ENCODE results near the gene ISM1. TPM values are rescaled to one million over a fixed set of nuclear protein-coding genes. Genes with fewer than 3 reads are reported as not detected.

ISM1 gene
- total RNA-seq, 4 donors from 2014 or later: 2.3 to 17.5 (median 4.4) TPM

DNA sequence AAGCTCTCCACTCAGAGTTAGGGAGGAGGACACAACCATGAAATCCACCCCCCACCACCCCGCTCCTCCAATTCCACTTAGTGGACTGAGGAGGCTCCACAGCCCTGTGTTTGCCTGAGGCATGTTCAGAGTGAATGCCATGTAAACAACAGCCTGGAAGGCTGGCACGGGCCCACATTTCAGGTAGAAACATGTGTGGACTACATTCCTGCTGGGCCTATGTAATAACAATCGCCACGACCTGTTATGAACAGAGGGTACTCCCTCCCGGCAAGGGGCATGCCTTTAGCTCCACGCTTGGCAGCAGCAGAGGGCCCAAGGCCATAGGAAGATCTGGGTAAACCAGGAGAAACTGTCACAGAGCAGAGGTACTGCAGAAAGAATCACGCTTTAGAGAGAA is 65.5 kb downstream of the ISM1 start:
- no peak overlapping the region for H3K4me3 ChIP-seq
- no peak for DNase-seq
- H3K36me3 ChIP-seq: no peaks in the 10 kb centered on the region
- H3K27ac ChIP-seq: peak overlapping the region in 3 of 4 donors; percentile 23 to 63 (median 57)
- TF ChIP-seq POLR2A (IDR thresholded peaks at IDR 0.05) (no peak), CTCF (IDR thresholded peaks at IDR 0.05) (no peak)
- WGBS, 2 donors: 33 to 41% methylated on average over 2 to 7 of the region's 7 CpGs
- peaks cover 0 to 29% (median 0%) of the 10 kb centered on the region in 3 donors for H3K4me1 ChIP-seq
- intact Hi-C loops (cut with DNase I): no loop called here
- H3K9me3 ChIP-seq: no peaks in the 10 kb centered on the region
- no peaks in the 10 kb centered on the region for H3K27me3 ChIP-seq

GRCh38 chr20:13288357-13288756 is 67.3 kb downstream of the ISM1 start:
- Histone ChIP-seq H3K4me3 (no peak overlapping the region), H3K27ac (no peak overlapping the region), H3K4me1 (peaks cover 0 to 29% (median 0%) of the 10 kb centered on the region in 3 donors), H3K27me3 (no peaks in the 10 kb centered on the region), H3K9me3 (no peaks in the 10 kb centered on the region), H3K36me3 (no peaks in the 10 kb centered on the region)
- no peak for DNase-seq
- WGBS, 2 donors: 90 to 94% methylated on average over 8 to 11 of the region's 12 CpGs
- intact Hi-C loops (cut with DNase I): no loop called here
- no peak for TF ChIP-seq CTCF (IDR thresholded peaks at IDR 0.05)
- no peak for TF ChIP-seq POLR2A (IDR thresholded peaks at IDR 0.05)

- WGBS, 2 donors: 64 to 90% methylated on average over 5 to 6 of the region's 6 CpGs
- Histone ChIP-seq H3K9me3 (no peaks in the 10 kb centered on the region), H3K27ac (no peak overlapping the region), H3K4me3 (no peak overlapping the region), H3K4me1 (peaks cover 0 to 29% (median 0%) of the 10 kb centered on the region in 3 donors), H3K27me3 (no peaks in the 10 kb centered on the region), H3K36me3 (no peaks in the 10 kb centered on the region)
- intact Hi-C loops (cut with DNase I): no loop called here
- DNase-seq: no peak
- TF ChIP-seq CTCF (IDR thresholded peaks at IDR 0.05) (no peak), POLR2A (IDR thresholded peaks at IDR 0.05) (no peak)
Measured at GRCh38 chr20:13289031-13289430, 68.0 kb downstream of the ISM1 start.

DNA sequence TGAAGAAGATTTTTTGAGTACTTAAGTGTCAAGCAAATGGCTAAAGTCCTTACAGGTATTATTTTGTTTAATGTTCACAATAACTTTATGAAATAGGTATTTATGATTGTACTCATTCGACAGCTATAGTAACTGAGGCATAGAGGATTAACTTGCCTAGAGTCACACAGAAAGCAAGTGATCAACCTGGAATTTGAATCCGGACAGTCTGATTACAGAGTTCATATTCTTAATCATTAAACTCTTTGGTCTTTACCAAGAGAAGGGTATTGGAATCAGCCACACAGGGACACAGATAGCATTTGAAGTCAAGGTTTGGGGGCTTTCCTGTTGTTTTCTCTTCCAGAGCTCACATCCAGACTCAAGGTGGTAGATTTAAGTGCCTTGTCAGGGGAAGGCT is 69.7 kb downstream of the ISM1 start:
- H3K27ac ChIP-seq: no peak overlapping the region
- intact Hi-C loops (cut with DNase I): no loop called here
- H3K4me3 ChIP-seq: no peak overlapping the region
- H3K36me3 ChIP-seq: no peaks in the 10 kb centered on the region
- no peaks in the 10 kb centered on the region for H3K9me3 ChIP-seq
- no peak for TF ChIP-seq POLR2A (IDR thresholded peaks at IDR 0.05)
- TF ChIP-seq CTCF (IDR thresholded peaks at IDR 0.05): no peak
- WGBS, 2 donors: 93 to 94% methylated on average over 2 of the region's 2 CpGs
- no peak for DNase-seq
- no peaks in the 10 kb centered on the region for H3K27me3 ChIP-seq
- peaks cover 0 to 21% (median 0%) of the 10 kb centered on the region in 3 donors for H3K4me1 ChIP-seq

DNA sequence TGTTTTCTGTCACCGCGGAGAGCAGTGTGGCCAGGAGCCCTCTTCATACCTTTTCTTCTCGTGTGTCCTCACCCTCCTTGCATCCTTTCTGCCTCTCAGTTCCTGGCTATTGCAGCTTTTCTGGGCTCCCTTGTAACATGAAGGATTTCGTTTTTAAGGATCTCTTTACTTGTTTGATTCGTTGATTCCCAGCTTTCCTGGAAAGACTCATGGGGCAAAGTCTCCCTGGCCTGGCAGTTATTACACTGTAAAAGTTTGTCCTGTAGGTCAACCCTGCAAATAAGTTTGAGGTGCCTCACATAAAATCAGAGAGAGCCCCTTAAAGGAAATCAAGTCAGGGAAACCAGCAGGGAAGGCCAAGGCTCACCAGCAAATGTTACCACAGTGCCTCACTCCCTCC is 70.1 kb downstream of the ISM1 start:
- DNase-seq: no peak
- H3K36me3 ChIP-seq: no peaks in the 10 kb centered on the region
- intact Hi-C loops (cut with DNase I): no loop called here
- no peak overlapping the region for H3K27ac ChIP-seq
- no peaks in the 10 kb centered on the region for H3K9me3 ChIP-seq
- WGBS, 2 donors: 80 to 84% methylated on average over 5 of the region's 5 CpGs
- peaks cover 0 to 17% (median 0%) of the 10 kb centered on the region in 3 donors for H3K4me1 ChIP-seq
- no peak for TF ChIP-seq POLR2A (IDR thresholded peaks at IDR 0.05)
- TF ChIP-seq CTCF (IDR thresholded peaks at IDR 0.05): no peak
- H3K27me3 ChIP-seq: no peaks in the 10 kb centered on the region
- no peak overlapping the region for H3K4me3 ChIP-seq
